ENCODE data around the gene SMIM28.
A peak's percentile ranks its signal among the peaks of the same experiment; 100 is the strongest.
"Not testable (repeated sequence)": the region's sequence is repeated elsewhere in the genome, so short reads cannot be mapped to it uniquely, and the experiment has no call there.

Gene SMIM28

GRCh38 chr6:138410048-138410735, 32.5 kb downstream of the SMIM28 start:
- DNase-seq, result no peak

- DNase-seq, result no peak
Observed at GRCh38 chr6:138410972-138411880, 33.5 kb downstream of the SMIM28 start.

- DNase-seq, result no peak
Observed at GRCh38 chr6:138415125-138415524, 37.4 kb downstream of the SMIM28 start.

- DNase-seq, result no peak
Observed at GRCh38 chr6:138416206-138416605, 38.5 kb downstream of the SMIM28 start.

GRCh38 chr6:138417493-138418117, 39.9 kb downstream of the SMIM28 start:
- no peak for DNase-seq

GRCh38 chr6:138418118-138418742, 40.5 kb downstream of the SMIM28 start:
- DNase-seq, result no peak

- DNase-seq, result no peak
Observed at GRCh38 chr6:138419766-138420165, 42.1 kb downstream of the SMIM28 start.

GRCh38 chr6:138420356-138420755, 42.7 kb downstream of the SMIM28 start:
- no peak for DNase-seq

- DNase-seq, result no peak
Observed at GRCh38 chr6:138421089-138421488, 43.4 kb downstream of the SMIM28 start.

GRCh38 chr6:138421608-138422007, 43.9 kb downstream of the SMIM28 start:
- DNase-seq, result no peak

GRCh38 chr6:138422861-138423260, 45.2 kb downstream of the SMIM28 start:
- DNase-seq, result no peak

- no peak for DNase-seq
Observed at GRCh38 chr6:138424004-138424904, 46.5 kb downstream of the SMIM28 start.

GRCh38 chr6:138425256-138425655, 47.6 kb downstream of the SMIM28 start:
- DNase-seq, result not testable (repeated sequence)

- no peak for DNase-seq
Observed at GRCh38 chr6:138426500-138427123, 48.9 kb downstream of the SMIM28 start.

GRCh38 chr6:138427701-138428100, 50.0 kb downstream of the SMIM28 start:
- no peak for DNase-seq

GRCh38 chr6:138428944-138429598, 51.4 kb downstream of the SMIM28 start:
- DNase-seq, result peak; percentile 84

GRCh38 chr6:138429761-138430160, 52.1 kb downstream of the SMIM28 start:
- no peak for DNase-seq

GRCh38 chr6:138430361-138431145, 52.8 kb downstream of the SMIM28 start:
- DNase-seq, result no peak

GRCh38 chr6:138431256-138432062, 53.8 kb downstream of the SMIM28 start:
- DNase-seq, result no peak

GRCh38 chr6:138432063-138432356, 54.3 kb downstream of the SMIM28 start:
- DNase-seq, result no peak
